Stomach (tissue), 9 donors: ENCODE measurements around the gene VPS33A. TPM values are rescaled to one million over a fixed set of nuclear protein-coding genes. Genes with fewer than 3 reads are reported as not detected.

Experiments used
- DNase-seq, 2 donors: peaks; one replicate each; pipeline versions ENCODE4 v3.0.0 to v3.0.0-alpha.2; 2013 to 2019
- H3K27ac ChIP-seq, 5 donors: fragments of 200-600 bp in 4 of 5; sonication (generic) in 4 of 5; one replicate each; pipeline ENCODE4 v1.5.1; 2013 to 2019; ENCODE audit warnings: mild to moderate bottlenecking in 1 of 5, moderate library complexity in 1 of 5
- H3K27me3 ChIP-seq, 3 donors: fragments of 200-600 bp; sonication (generic); one replicate each; pipeline ENCODE4 v1.5.1; 2017 to 2019; ENCODE audit warnings: mixed run types in 1 of 3
- H3K36me3 ChIP-seq, 4 donors: fragments of 200-600 bp; sonication (generic); 1 replicate in 3 of 4; 2 replicates in 1 of 4; pipeline ENCODE4 v1.5.1; 2016 to 2019
- H3K4me1 ChIP-seq, 4 donors: fragments of 200-600 bp; sonication (generic); one replicate each; pipeline ENCODE4 v1.5.1; 2016 to 2019
- H3K4me3 ChIP-seq, 4 donors: fragments of 200-600 bp; sonication (generic) in 3 of 4; one replicate each; pipeline ENCODE4 v1.5.1; 2016 to 2019; ENCODE audit warnings: mild to moderate bottlenecking in 1 of 4
- H3K9me3 ChIP-seq, 4 donors: fragments of 200-600 bp; sonication (generic); one replicate each; pipeline ENCODE4 v1.5.1; 2016 to 2019
- EP300 ChIP-seq: sonication (generic); formaldehyde crosslinking; IDR thresholded peaks from one replicate; pipeline ENCODE4 v1.6.1; 2017; ENCODE audit warnings: antibody characterized with exemption
- POLR2A ChIP-seq, 4 donors: fragments of 450-650 bp; IDR thresholded peaks; one replicate each; pipeline ENCODE4 v1.6.1; 2016; ENCODE audit warnings: antibody characterized with exemption in 4 of 4, control low read depth in 2 of 4, mild to moderate bottlenecking in 1 of 4, moderate library complexity in 1 of 4
- POLR2AphosphoS5 ChIP-seq, 3 donors: sonication (generic); formaldehyde crosslinking; IDR thresholded peaks; one replicate each; pipeline ENCODE4 v1.6.1; 2016; ENCODE audit warnings: antibody characterized with exemption in 3 of 3
- WGBS, 5 donors: extraction: QIAGEN DNeasy Blood & Tissue Kit in 3 of 5; methylation state at CpG; one replicate each; pipeline versions ENCODE4 v1.1.5 to v1.1.7; 2013 to 2018; 5-methylcytosine and 5-hydroxymethylcytosine counted together
- intact Hi-C: fragments of 100-400 bp; cut with DNase I; formaldehyde crosslinking; loops from one replicate; pipeline ENCODE4 v1.15.1; 2023; ENCODE audit warnings: low total_unique reads
- polyA plus RNA-seq, 3 donors: library from polyadenylated mRNA; stranded (reverse); fragments of 200-250 nt; gene quantifications; one replicate each; pipeline ENCODE4 v1.2.3, GENCODE V29; 2013
- total RNA-seq, 5 donors: library from RNA; depleted of rRNA; stranded (reverse); fragments of >200 nt; gene quantifications; one replicate each; pipeline versions ENCODE4 v1.1.0 to v1.2.3, GENCODE V29; 2014 to 2016
- TF ChIP-seq, protein P1 (sequence below), 7 experiments: fragments of 450-650 bp in 4 of 7; fragments of 200-600 bp in 3 of 7; sonication (generic) in 3 of 7; IDR thresholded peaks; one replicate each; pipeline ENCODE4 v1.5.1; 2016 to 2019; ENCODE audit warnings: antibody characterized with exemption in 7 of 7, control low read depth in 2 of 7, mild to moderate bottlenecking in 1 of 7
- donor health status: healthy with polysubstance abuse.
- donor health status: Bipolar disorder and iron deficiency.
- donor health status: healthy.

The VPS33A gene
- total and polyA plus RNA-seq, 8 donors = 6.1 to 45.8 (median 12.7) TPM

DNA sequence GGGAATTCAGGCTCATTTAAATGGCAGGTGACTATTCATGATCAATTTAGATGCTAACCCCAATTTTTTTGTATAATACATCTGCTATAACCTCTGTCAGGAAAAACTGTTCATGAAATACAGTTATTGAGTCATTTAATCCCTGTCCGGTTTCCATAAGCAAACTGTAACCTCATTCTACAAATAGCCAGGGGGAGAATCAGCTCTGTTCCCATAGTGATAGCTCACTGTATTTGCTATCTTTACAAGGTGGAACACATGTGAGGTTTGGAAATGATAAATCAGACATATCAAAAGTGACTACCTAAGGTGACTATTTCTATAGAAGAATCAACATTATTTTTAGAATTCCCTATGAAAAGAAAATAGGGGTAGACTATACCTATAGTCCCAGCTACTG, 38.6 kb upstream of the VPS33A start:
- Histone ChIP-seq H3K36me3 (peaks cover 28 to 94% (median 93%) of the 10 kb centered on the region in 4 donors), H3K4me1 (no peaks in the 10 kb centered on the region), H3K27me3 (no peaks in the 10 kb centered on the region), H3K9me3 (no peaks in the 10 kb centered on the region), H3K4me3 (no peak overlapping the region), H3K27ac (no peak overlapping the region)
- WGBS, 5 donors = 67 to 88% (median 85%) methylated on average over 1 of the region's 1 CpG
- no peak for TF ChIP-seq POLR2A (IDR thresholded peaks at IDR 0.05)
- no peak for TF ChIP-seq EP300
- no peak for TF ChIP-seq POLR2AphosphoS5 (IDR thresholded peaks at IDR 0.05)
- TF ChIP-seq, protein P1, sequence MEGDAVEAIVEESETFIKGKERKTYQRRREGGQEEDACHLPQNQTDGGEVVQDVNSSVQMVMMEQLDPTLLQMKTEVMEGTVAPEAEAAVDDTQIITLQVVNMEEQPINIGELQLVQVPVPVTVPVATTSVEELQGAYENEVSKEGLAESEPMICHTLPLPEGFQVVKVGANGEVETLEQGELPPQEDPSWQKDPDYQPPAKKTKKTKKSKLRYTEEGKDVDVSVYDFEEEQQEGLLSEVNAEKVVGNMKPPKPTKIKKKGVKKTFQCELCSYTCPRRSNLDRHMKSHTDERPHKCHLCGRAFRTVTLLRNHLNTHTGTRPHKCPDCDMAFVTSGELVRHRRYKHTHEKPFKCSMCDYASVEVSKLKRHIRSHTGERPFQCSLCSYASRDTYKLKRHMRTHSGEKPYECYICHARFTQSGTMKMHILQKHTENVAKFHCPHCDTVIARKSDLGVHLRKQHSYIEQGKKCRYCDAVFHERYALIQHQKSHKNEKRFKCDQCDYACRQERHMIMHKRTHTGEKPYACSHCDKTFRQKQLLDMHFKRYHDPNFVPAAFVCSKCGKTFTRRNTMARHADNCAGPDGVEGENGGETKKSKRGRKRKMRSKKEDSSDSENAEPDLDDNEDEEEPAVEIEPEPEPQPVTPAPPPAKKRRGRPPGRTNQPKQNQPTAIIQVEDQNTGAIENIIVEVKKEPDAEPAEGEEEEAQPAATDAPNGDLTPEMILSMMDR (IDR thresholded peaks at IDR 0.05) = no peak
- intact Hi-C loops = no loop called here
- DNase-seq = no peak

DNA sequence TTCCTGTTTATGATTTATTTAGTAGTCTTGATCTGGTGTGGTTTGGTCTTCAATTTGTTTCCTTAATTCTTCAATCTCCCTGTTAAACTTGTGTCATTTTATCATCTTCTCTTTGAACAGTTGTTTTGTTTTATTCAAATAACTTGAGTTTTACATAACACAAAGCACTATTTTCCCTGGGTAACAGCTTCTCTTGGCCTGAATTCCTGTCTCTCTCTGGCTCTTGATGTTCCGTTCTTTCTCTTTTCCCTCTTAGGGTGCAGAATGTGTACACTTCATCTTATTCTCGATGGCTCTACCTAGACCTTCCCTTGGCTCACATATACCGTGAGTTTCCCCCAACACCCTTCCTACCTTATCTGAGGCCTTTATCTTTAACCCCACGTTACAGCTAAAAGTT, 36.8 kb upstream of the VPS33A start:
- no peaks in the 10 kb centered on the region for H3K9me3 ChIP-seq
- H3K4me1 ChIP-seq = no peaks in the 10 kb centered on the region
- no peak overlapping the region for H3K27ac ChIP-seq
- H3K36me3 ChIP-seq = peaks cover 23 to 94% (median 92%) of the 10 kb centered on the region in 4 donors
- H3K27me3 ChIP-seq = no peaks in the 10 kb centered on the region
- no peak overlapping the region for H3K4me3 ChIP-seq
- 64 to 72% (median 67%) methylated on average over 4 of the region's 4 CpGs for WGBS, 5 donors
- TF ChIP-seq, protein P1 (IDR thresholded peaks at IDR 0.05) = no peak
- no peak for DNase-seq
- intact Hi-C loops = no loop called here

DNA sequence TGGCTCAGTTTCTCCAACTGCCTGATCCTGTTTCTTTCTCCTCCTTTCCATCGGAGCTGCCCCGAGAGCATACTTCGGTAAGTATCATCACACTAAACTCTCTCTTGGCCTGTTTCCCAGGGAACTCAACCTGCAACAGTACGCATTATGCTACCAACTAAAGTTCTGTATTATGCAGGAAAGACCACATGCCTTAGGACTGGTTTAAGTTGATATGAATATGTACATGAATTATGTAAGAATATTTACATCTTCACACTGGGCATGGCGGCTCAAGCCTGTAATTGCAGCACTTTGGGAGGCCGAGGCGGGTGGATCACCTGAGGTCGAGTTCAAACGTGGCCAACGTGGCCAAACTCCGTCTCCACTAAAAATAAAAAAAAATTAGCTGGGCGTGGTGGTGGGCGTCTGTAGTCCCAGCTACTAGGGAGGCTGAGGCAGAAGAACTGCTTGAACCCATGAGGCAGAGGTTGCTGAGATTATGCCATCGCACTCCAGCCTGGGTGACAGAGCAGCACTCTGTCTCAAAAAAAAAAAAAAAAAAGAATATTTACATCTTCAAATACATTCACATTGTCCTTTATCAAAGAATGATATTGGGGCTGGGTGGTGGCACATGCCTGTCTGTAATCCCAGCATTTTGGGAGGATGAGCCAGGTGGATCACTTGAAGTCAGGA, 31.9 kb upstream of the VPS33A start:
- Histone ChIP-seq H3K27ac (no peak overlapping the region), H3K4me1 (no peaks in the 10 kb centered on the region), H3K36me3 (peaks cover 10 to 95% (median 93%) of the 10 kb centered on the region in 4 donors), H3K9me3 (no peaks in the 10 kb centered on the region), H3K27me3 (no peaks in the 10 kb centered on the region), H3K4me3 (no peak overlapping the region)
- intact Hi-C loops = no loop called here
- 93 to 96% (median 94%) methylated on average over 14 of the region's 14 CpGs for WGBS, 5 donors
- no peak for DNase-seq
- TF ChIP-seq, protein P1 (IDR thresholded peaks at IDR 0.05) = no peak
- TF ChIP-seq POLR2AphosphoS5 (IDR thresholded peaks at IDR 0.05) = no peak

DNA sequence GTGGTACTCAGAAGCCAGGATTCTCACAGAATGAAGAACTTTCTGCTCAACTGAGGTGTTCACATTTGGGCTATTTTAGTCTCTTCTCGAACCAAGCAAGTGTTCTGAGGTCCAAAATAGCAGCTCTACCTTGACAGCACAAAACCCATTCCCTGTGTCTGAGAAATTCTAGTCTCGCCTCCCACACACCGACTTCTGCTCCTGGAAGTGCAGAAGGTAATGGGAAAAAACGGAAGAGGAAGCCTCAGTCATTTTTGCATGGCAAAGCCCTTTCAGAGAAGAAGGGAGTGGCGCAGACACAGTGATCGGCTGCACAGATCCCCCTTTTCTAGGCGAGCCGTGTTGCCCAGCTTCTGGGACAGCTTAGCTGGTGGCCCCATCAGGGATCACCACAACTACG, 31.2 kb upstream of the VPS33A start:
- Histone ChIP-seq H3K9me3 (no peaks in the 10 kb centered on the region), H3K27ac (no peak overlapping the region), H3K27me3 (no peaks in the 10 kb centered on the region), H3K36me3 (peaks cover 10 to 93% (median 88%) of the 10 kb centered on the region in 4 donors), H3K4me1 (no peaks in the 10 kb centered on the region), H3K4me3 (no peak overlapping the region)
- no peak for TF ChIP-seq POLR2AphosphoS5 (IDR thresholded peaks at IDR 0.05)
- TF ChIP-seq POLR2A (IDR thresholded peaks at IDR 0.05) = no peak
- TF ChIP-seq EP300 = no peak
- TF ChIP-seq, protein P1 (IDR thresholded peaks at IDR 0.05) = no peak
- no peak for DNase-seq
- intact Hi-C loops = no loop called here
- WGBS, 5 donors = 84 to 98% (median 94%) methylated on average over 8 to 9 of the region's 9 CpGs
